HepG2 (cell line): ENCODE measurements around the gene SMIM36. TPM values are rescaled to one million over a fixed set of nuclear protein-coding genes. Genes with fewer than 3 reads are reported as not detected.

Experiments
- FOSL1 ChIP-seq: sonication (generic); formaldehyde crosslinking; IDR thresholded peaks from 2 replicates; pipeline ENCODE4 v1.9.0; 2021; ENCODE audit warnings: missing genetic modification reagents, borderline replicate concordance
- GATAD2A ChIP-seq: IDR thresholded peaks from 2 replicates; pipeline ENCODE4 v1.6.1; 2016
- TBX3 ChIP-seq: fragments of 450-650 bp; IDR thresholded peaks from 2 replicates; pipeline ENCODE4 v1.6.1; 2017; ENCODE audit warnings: antibody characterized with exemption, mild to moderate bottlenecking, inconsistent platforms, borderline replicate concordance
- TCF7 ChIP-seq: sonication (generic); IDR thresholded peaks from 2 replicates; pipeline ENCODE4 v1.6.1; 2016; ENCODE audit warnings: antibody characterized with exemption, low read depth
- TP53 ChIP-seq: sonication (generic); formaldehyde crosslinking; conservative IDR thresholded peaks from 2 replicates; pipeline ENCODE4 v1.4.0; 2020; ENCODE audit warnings: missing genetic modification reagents
- ZFP37 ChIP-seq: sonication (generic); formaldehyde crosslinking; IDR thresholded peaks from 2 replicates; pipeline ENCODE4 v1.4.0; 2020; ENCODE audit warnings: missing genetic modification reagents, borderline replicate concordance
- ZNF350 ChIP-seq: sonication (generic); formaldehyde crosslinking; IDR thresholded peaks from 2 replicates; pipeline ENCODE4 v1.4.0; 2020; ENCODE audit warnings: mild to moderate bottlenecking, low read depth, missing genetic modification reagents, borderline replicate concordance
- ZNF615 ChIP-seq: sonication (generic); formaldehyde crosslinking; IDR thresholded peaks from 2 replicates; pipeline ENCODE4 v1.5.0; 2020; ENCODE audit warnings: mild to moderate bottlenecking, missing genetic modification reagents, borderline replicate concordance
- ZNF788 ChIP-seq: sonication (generic); formaldehyde crosslinking; IDR thresholded peaks from 2 replicates; pipeline ENCODE4 v1.5.0; 2020; ENCODE audit warnings: mild to moderate bottlenecking, missing genetic modification reagents, borderline replicate concordance
- ZNF850 ChIP-seq: sonication (generic); formaldehyde crosslinking; conservative IDR thresholded peaks from 2 replicates; pipeline ENCODE4 v1.9.0; 2021; ENCODE audit warnings: mild to moderate bottlenecking, missing genetic modification reagents
- polyA plus RNA-seq, 8 experiments: library from polyadenylated mRNA; depleted of rRNA in 3 of 8; stranded (reverse) in 7 of 8; unstranded in 1 of 8; fragments of >200 nt; fragmentation: Illumina TruSeq in 4 of 8; extraction: Trizol in 4 of 8; gene quantifications; 2 replicates each; pipeline versions ENCODE4 v1.2.1 to v1.2.3, GENCODE V29; 2011 to 2016; ENCODE audit warnings: low read depth in 4 of 8, missing spikeins in 1 of 8, mixed read lengths in 1 of 8; ENCODE audit not compliant: insufficient read depth in 1 of 8
- total RNA-seq, 5 experiments: library from RNA; depleted of rRNA; stranded (reverse); fragments of >200 nt; fragmentation: Illumina TruSeq; extraction: Trizol; gene quantifications; 2 replicates each; pipeline ENCODE4 v1.2.3, GENCODE V29; 2016; ENCODE audit warnings: low read depth in 1 of 5
- TF ChIP-seq, protein P1 (sequence below): sonication (generic); formaldehyde crosslinking; IDR thresholded peaks from 2 replicates; pipeline ENCODE4 v1.5.1; 2020; ENCODE audit warnings: mild to moderate bottlenecking, missing genetic modification reagents, borderline replicate concordance
- TF ChIP-seq, protein P2 (sequence below): sonication (generic); formaldehyde crosslinking; IDR thresholded peaks from 2 replicates; pipeline ENCODE4 v1.5.0; 2020; ENCODE audit warnings: mild to moderate bottlenecking, missing genetic modification reagents
- TF ChIP-seq, protein P3 (sequence below): sonication (generic); formaldehyde crosslinking; IDR thresholded peaks from 2 replicates; pipeline ENCODE4 v1.4.0; 2020; ENCODE audit warnings: missing genetic modification reagents
- TF ChIP-seq, protein P4 (sequence below): sonication (generic); formaldehyde crosslinking; IDR thresholded peaks from 2 replicates; pipeline ENCODE4 v1.4.0; 2020; ENCODE audit warnings: missing genetic modification reagents

The SMIM36 gene
- total and polyA plus RNA-seq, 2 of the 13 experiments (the other 11 are each of a cell fraction or from before 2014, with no cell fraction given) = not detected

DNA sequence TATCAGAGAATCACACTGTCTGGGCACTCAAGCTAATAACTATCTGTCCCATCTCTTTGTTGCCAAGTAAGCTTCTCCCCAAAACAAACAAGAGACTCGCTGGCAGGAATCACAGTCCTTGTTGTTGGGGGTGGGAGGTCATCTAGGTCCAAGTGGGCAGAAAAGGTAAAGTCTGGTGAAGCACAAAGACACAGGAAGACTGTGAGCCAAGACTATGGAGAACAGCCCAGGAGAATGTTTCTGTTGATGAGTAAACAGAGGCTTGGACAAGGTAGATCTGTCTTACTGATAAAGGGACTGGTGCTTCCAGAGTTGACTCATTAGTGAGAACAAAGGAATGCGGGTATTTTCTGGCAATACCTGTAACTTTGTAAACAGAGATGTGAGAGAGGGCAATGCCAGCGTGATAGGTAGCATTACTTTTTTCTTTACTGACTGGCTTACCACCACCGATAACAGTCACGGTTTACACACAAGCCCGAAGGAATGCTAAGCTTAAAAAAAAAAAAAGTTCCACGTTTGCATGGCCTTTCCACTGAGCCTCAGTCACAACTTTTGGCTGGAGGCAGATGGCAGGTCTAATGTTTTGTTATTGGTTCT lies 78.1 kb downstream of the SMIM36 start (continued):
- TF ChIP-seq, protein P1, sequence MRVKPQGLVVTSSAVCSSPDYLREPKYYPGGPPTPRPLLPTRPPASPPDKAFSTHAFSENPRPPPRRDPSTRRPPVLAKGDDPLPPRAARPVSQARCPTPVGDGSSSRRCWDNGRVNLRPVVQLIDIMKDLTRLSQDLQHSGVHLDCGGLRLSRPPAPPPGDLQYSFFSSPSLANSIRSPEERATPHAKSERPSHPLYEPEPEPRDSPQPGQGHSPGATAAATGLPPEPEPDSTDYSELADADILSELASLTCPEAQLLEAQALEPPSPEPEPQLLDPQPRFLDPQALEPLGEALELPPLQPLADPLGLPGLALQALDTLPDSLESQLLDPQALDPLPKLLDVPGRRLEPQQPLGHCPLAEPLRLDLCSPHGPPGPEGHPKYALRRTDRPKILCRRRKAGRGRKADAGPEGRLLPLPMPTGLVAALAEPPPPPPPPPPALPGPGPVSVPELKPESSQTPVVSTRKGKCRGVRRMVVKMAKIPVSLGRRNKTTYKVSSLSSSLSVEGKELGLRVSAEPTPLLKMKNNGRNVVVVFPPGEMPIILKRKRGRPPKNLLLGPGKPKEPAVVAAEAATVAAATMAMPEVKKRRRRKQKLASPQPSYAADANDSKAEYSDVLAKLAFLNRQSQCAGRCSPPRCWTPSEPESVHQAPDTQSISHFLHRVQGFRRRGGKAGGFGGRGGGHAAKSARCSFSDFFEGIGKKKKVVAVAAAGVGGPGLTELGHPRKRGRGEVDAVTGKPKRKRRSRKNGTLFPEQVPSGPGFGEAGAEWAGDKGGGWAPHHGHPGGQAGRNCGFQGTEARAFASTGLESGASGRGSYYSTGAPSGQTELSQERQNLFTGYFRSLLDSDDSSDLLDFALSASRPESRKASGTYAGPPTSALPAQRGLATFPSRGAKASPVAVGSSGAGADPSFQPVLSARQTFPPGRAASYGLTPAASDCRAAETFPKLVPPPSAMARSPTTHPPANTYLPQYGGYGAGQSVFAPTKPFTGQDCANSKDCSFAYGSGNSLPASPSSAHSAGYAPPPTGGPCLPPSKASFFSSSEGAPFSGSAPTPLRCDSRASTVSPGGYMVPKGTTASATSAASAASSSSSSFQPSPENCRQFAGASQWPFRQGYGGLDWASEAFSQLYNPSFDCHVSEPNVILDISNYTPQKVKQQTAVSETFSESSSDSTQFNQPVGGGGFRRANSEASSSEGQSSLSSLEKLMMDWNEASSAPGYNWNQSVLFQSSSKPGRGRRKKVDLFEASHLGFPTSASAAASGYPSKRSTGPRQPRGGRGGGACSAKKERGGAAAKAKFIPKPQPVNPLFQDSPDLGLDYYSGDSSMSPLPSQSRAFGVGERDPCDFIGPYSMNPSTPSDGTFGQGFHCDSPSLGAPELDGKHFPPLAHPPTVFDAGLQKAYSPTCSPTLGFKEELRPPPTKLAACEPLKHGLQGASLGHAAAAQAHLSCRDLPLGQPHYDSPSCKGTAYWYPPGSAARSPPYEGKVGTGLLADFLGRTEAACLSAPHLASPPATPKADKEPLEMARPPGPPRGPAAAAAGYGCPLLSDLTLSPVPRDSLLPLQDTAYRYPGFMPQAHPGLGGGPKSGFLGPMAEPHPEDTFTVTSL (CRISPR knock-in tag) = no peak
- TF ChIP-seq ZNF615 (CRISPR knock-in tag) (peak; percentile 92; the same call in 1 of the 2 replicates), ZNF788 (peak; percentile 37; the same call in 1 of the 2 replicates), TBX3 (peak; percentile 49; the same call in 1 of the 2 replicates), TP53 (0 out of 2 replicates have a peak, but pooled peaks have one; percentile 68), ZNF850 (CRISPR knock-in tag) (no peak), ZNF350 (CRISPR knock-in tag) (0 out of 2 replicates have a peak, but pooled peaks have one; percentile 17), ZFP37 (CRISPR knock-in tag) (peak; percentile 87), GATAD2A (peak; percentile 62), TCF7 (peak; percentile 88), FOSL1 (CRISPR knock-in tag) (peak; percentile 62; the same call in 1 of the 2 replicates)
- TF ChIP-seq, protein P2, sequence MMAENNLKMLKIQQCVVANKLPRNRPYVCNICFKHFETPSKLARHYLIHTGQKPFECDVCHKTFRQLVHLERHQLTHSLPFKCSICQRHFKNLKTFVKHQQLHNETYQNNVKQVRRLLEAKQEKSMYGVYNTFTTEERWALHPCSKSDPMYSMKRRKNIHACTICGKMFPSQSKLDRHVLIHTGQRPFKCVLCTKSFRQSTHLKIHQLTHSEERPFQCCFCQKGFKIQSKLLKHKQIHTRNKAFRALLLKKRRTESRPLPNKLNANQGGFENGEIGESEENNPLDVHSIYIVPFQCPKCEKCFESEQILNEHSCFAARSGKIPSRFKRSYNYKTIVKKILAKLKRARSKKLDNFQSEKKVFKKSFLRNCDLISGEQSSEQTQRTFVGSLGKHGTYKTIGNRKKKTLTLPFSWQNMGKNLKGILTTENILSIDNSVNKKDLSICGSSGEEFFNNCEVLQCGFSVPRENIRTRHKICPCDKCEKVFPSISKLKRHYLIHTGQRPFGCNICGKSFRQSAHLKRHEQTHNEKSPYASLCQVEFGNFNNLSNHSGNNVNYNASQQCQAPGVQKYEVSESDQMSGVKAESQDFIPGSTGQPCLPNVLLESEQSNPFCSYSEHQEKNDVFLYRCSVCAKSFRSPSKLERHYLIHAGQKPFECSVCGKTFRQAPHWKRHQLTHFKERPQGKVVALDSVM (CRISPR knock-in tag) = peak; percentile 57; the same call in 1 of the 2 replicates
- TF ChIP-seq, protein P3, sequence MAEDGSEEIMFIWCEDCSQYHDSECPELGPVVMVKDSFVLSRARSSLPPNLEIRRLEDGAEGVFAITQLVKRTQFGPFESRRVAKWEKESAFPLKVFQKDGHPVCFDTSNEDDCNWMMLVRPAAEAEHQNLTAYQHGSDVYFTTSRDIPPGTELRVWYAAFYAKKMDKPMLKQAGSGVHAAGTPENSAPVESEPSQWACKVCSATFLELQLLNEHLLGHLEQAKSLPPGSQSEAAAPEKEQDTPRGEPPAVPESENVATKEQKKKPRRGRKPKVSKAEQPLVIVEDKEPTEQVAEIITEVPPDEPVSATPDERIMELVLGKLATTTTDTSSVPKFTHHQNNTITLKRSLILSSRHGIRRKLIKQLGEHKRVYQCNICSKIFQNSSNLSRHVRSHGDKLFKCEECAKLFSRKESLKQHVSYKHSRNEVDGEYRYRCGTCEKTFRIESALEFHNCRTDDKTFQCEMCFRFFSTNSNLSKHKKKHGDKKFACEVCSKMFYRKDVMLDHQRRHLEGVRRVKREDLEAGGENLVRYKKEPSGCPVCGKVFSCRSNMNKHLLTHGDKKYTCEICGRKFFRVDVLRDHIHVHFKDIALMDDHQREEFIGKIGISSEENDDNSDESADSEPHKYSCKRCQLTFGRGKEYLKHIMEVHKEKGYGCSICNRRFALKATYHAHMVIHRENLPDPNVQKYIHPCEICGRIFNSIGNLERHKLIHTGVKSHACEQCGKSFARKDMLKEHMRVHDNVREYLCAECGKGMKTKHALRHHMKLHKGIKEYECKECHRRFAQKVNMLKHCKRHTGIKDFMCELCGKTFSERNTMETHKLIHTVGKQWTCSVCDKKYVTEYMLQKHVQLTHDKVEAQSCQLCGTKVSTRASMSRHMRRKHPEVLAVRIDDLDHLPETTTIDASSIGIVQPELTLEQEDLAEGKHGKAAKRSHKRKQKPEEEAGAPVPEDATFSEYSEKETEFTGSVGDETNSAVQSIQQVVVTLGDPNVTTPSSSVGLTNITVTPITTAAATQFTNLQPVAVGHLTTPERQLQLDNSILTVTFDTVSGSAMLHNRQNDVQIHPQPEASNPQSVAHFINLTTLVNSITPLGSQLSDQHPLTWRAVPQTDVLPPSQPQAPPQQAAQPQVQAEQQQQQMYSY (CRISPR knock-in tag) = no peak
- TF ChIP-seq, protein P4, sequence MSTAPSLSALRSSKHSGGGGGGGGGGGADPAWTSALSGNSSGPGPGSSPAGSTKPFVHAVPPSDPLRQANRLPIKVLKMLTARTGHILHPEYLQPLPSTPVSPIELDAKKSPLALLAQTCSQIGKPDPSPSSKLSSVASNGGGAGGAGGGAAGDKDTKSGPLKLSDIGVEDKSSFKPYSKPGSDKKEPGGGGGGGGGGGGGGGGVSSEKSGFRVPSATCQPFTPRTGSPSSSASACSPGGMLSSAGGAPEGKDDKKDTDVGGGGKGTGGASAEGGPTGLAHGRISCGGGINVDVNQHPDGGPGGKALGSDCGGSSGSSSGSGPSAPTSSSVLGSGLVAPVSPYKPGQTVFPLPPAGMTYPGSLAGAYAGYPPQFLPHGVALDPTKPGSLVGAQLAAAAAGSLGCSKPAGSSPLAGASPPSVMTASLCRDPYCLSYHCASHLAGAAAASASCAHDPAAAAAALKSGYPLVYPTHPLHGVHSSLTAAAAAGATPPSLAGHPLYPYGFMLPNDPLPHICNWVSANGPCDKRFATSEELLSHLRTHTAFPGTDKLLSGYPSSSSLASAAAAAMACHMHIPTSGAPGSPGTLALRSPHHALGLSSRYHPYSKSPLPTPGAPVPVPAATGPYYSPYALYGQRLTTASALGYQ (CRISPR knock-in tag) = peak; percentile 87; the same call in 1 of the 2 replicates
